ENCODE data around the gene ZNF225. TPM values are rescaled to one million over a fixed set of nuclear protein-coding genes. Genes with fewer than 3 reads are reported as not detected.

Gene ZNF225
- polyA plus RNA-seq = under 1 TPM; 0.81 to 0.92 TPM

GRCh38 chr19:44113138-44113783 lies at the start of gene ZNF225:
TSS of gene ZNF225 (plus strand) at chr19:44113399. CDS start at chr19:44115828, 2,429 bp downstream.
- Histone ChIP-seq H3K4me1 (ENCODE audit: control insufficient read depth in 2 of 2, insufficient read depth in 2 of 2, low read length in 1 of 2) (peaks cover 3% of the 10 kb centered on the region in 2 donors), H3K36me3 (ENCODE audit: control insufficient read depth in 2 of 2, insufficient read depth in 2 of 2, low read length in 1 of 2) (peaks cover 0 to 5% of the 10 kb centered on the region in 2 donors), H3K27me3 (ENCODE audit: control insufficient read depth in 1 of 2, insufficient read depth in 2 of 2, low read length in 2 of 2) (no peaks in the 10 kb centered on the region), H3K4me3 (ENCODE audit: low read depth in 1 of 2, low read length in 2 of 2) (peak within 1 kb of the TSS; percentile 95 to 96), H3K9me3 (ENCODE audit: control insufficient read depth in 2 of 2, insufficient read depth in 1 of 2, low read depth in 1 of 2, low read length in 1 of 2) (peaks cover 0 to 3% of the 10 kb centered on the region in 2 donors), H3K27ac (ENCODE audit: low read depth in 2 of 2, low read length in 1 of 2) (peak within 1 kb of the TSS; percentile 11 to 87)
- WGBS, 2 donors = 0% methylated on average over 44 of the region's 44 CpGs

- Histone ChIP-seq H3K4me1 (ENCODE audit: control insufficient read depth in 2 of 2, insufficient read depth in 2 of 2, low read length in 1 of 2) (no peaks in the 10 kb centered on the region), H3K36me3 (ENCODE audit: control insufficient read depth in 2 of 2, insufficient read depth in 2 of 2, low read length in 1 of 2) (peaks cover 14% of the 10 kb centered on the region in 2 donors), H3K9me3 (ENCODE audit: control insufficient read depth in 2 of 2, insufficient read depth in 1 of 2, low read depth in 1 of 2, low read length in 1 of 2) (peaks cover 16 to 22% of the 10 kb centered on the region in 2 donors), H3K4me3 (ENCODE audit: low read depth in 1 of 2, low read length in 2 of 2) (no peak overlapping the region), H3K27me3 (ENCODE audit: control insufficient read depth in 1 of 2, insufficient read depth in 2 of 2, low read length in 2 of 2) (no peaks in the 10 kb centered on the region), H3K27ac (ENCODE audit: low read depth in 2 of 2, low read length in 1 of 2) (no peak overlapping the region)
- 73 to 81% methylated on average over 3 of the region's 3 CpGs for WGBS, 2 donors
These were observed 46.9 kb upstream of the ZNF225 start for GRCh38 chr19:44066305-44066704.

- 92 to 97% methylated on average over 1 of the region's 1 CpG for WGBS, 2 donors
- no peaks in the 10 kb centered on the region for H3K27me3 ChIP-seq (ENCODE audit: control insufficient read depth in 1 of 2, insufficient read depth in 2 of 2, low read length in 2 of 2)
- H3K4me3 ChIP-seq (ENCODE audit: low read depth in 1 of 2, low read length in 2 of 2) = no peak overlapping the region
- peaks cover 9 to 15% of the 10 kb centered on the region in 2 donors for H3K9me3 ChIP-seq (ENCODE audit: control insufficient read depth in 2 of 2, insufficient read depth in 1 of 2, low read depth in 1 of 2, low read length in 1 of 2)
- peaks cover 5 to 7% of the 10 kb centered on the region in 2 donors for H3K36me3 ChIP-seq (ENCODE audit: control insufficient read depth in 2 of 2, insufficient read depth in 2 of 2, low read length in 1 of 2)
- no peak overlapping the region for H3K27ac ChIP-seq (ENCODE audit: low read depth in 2 of 2, low read length in 1 of 2)
- H3K4me1 ChIP-seq (ENCODE audit: control insufficient read depth in 2 of 2, insufficient read depth in 2 of 2, low read length in 1 of 2) = no peaks in the 10 kb centered on the region
These were observed 43.8 kb upstream of the ZNF225 start for GRCh38 chr19:44069415-44069814.

- Histone ChIP-seq H3K9me3 (ENCODE audit: control insufficient read depth in 2 of 2, insufficient read depth in 1 of 2, low read depth in 1 of 2, low read length in 1 of 2) (peaks cover 0 to 2% of the 10 kb centered on the region in 2 donors), H3K27me3 (ENCODE audit: control insufficient read depth in 1 of 2, insufficient read depth in 2 of 2, low read length in 2 of 2) (no peaks in the 10 kb centered on the region), H3K4me3 (ENCODE audit: low read depth in 1 of 2, low read length in 2 of 2) (peak within 1 kb of the TSS; percentile 63 to 82), H3K4me1 (ENCODE audit: control insufficient read depth in 2 of 2, insufficient read depth in 2 of 2, low read length in 1 of 2) (no peaks in the 10 kb centered on the region), H3K27ac (ENCODE audit: low read depth in 2 of 2, low read length in 1 of 2) (peak within 1 kb of the TSS; percentile 9 to 68), H3K36me3 (ENCODE audit: control insufficient read depth in 2 of 2, insufficient read depth in 2 of 2, low read length in 1 of 2) (peaks cover 0 to under 1% of the 10 kb centered on the region in 2 donors)
- 1% methylated on average over 40 of the region's 40 CpGs for WGBS, 2 donors
These were observed 41.2 kb upstream of the ZNF225 start, which contains the start of gene ZNF284 for GRCh38 chr19:44071824-44072542. TSS of gene ZNF284 (plus strand) at chr19:44072159. CDS start at chr19:44076390, 4,231 bp downstream.

GRCh38 chr19:44072543-44073401 lies 40.4 kb upstream of the ZNF225 start:
- WGBS, 2 donors = 18% methylated on average over 18 of the region's 18 CpGs
- no peaks in the 10 kb centered on the region for H3K27me3 ChIP-seq (ENCODE audit: control insufficient read depth in 1 of 2, insufficient read depth in 2 of 2, low read length in 2 of 2)

GRCh38 chr19:44076325-44076724 lies 36.9 kb upstream of the ZNF225 start:
- Histone ChIP-seq H3K4me1 (ENCODE audit: control insufficient read depth in 2 of 2, insufficient read depth in 2 of 2, low read length in 1 of 2) (no peaks in the 10 kb centered on the region), H3K36me3 (ENCODE audit: control insufficient read depth in 2 of 2, insufficient read depth in 2 of 2, low read length in 1 of 2) (peaks cover 0 to 2% of the 10 kb centered on the region in 2 donors), H3K27ac (ENCODE audit: low read depth in 2 of 2, low read length in 1 of 2) (no peak overlapping the region), H3K4me3 (ENCODE audit: low read depth in 1 of 2, low read length in 2 of 2) (no peak overlapping the region), H3K27me3 (ENCODE audit: control insufficient read depth in 1 of 2, insufficient read depth in 2 of 2, low read length in 2 of 2) (no peaks in the 10 kb centered on the region), H3K9me3 (ENCODE audit: control insufficient read depth in 2 of 2, insufficient read depth in 1 of 2, low read depth in 1 of 2, low read length in 1 of 2) (no peaks in the 10 kb centered on the region)
- 82 to 94% methylated on average over 2 of the region's 2 CpGs for WGBS, 2 donors

More at GRCh38 chr19:44072543-44073401, 40.4 kb upstream of the ZNF225 start:
- H3K4me1 ChIP-seq (ENCODE audit: control insufficient read depth in 2 of 2, insufficient read depth in 2 of 2, low read length in 1 of 2) = no peaks in the 10 kb centered on the region
- H3K9me3 ChIP-seq (ENCODE audit: control insufficient read depth in 2 of 2, insufficient read depth in 1 of 2, low read depth in 1 of 2, low read length in 1 of 2) = no peaks in the 10 kb centered on the region
- no peak overlapping the region for H3K27ac ChIP-seq (ENCODE audit: low read depth in 2 of 2, low read length in 1 of 2)
- peak overlapping the region; percentile 63 to 82 for H3K4me3 ChIP-seq (ENCODE audit: low read depth in 1 of 2, low read length in 2 of 2)
- peaks cover 0 to 2% of the 10 kb centered on the region in 2 donors for H3K36me3 ChIP-seq (ENCODE audit: control insufficient read depth in 2 of 2, insufficient read depth in 2 of 2, low read length in 1 of 2)

- Histone ChIP-seq H3K27ac (ENCODE audit: low read depth in 2 of 2, low read length in 1 of 2) (no peak overlapping the region), H3K9me3 (ENCODE audit: control insufficient read depth in 2 of 2, insufficient read depth in 1 of 2, low read depth in 1 of 2, low read length in 1 of 2) (no peaks in the 10 kb centered on the region), H3K27me3 (ENCODE audit: control insufficient read depth in 1 of 2, insufficient read depth in 2 of 2, low read length in 2 of 2) (no peaks in the 10 kb centered on the region), H3K36me3 (ENCODE audit: control insufficient read depth in 2 of 2, insufficient read depth in 2 of 2, low read length in 1 of 2) (peaks cover 0 to 2% of the 10 kb centered on the region in 2 donors), H3K4me3 (ENCODE audit: low read depth in 1 of 2, low read length in 2 of 2) (no peak overlapping the region), H3K4me1 (ENCODE audit: control insufficient read depth in 2 of 2, insufficient read depth in 2 of 2, low read length in 1 of 2) (no peaks in the 10 kb centered on the region)
- 66 to 71% methylated on average over 4 of the region's 4 CpGs for WGBS, 2 donors
These were observed 21.1 kb upstream of the ZNF225 start for GRCh38 chr19:44092108-44092507.

- WGBS, 2 donors = 0% methylated on average over 50 of the region's 50 CpGs
- H3K27me3 ChIP-seq (ENCODE audit: control insufficient read depth in 1 of 2, insufficient read depth in 2 of 2, low read length in 2 of 2) = no peaks in the 10 kb centered on the region
- peaks cover 0 to 2% of the 10 kb centered on the region in 2 donors for H3K9me3 ChIP-seq (ENCODE audit: control insufficient read depth in 2 of 2, insufficient read depth in 1 of 2, low read depth in 1 of 2, low read length in 1 of 2)
- peak within 1 kb of the TSS; percentile 50 to 85 for H3K27ac ChIP-seq (ENCODE audit: low read depth in 2 of 2, low read length in 1 of 2)
- H3K36me3 ChIP-seq (ENCODE audit: control insufficient read depth in 2 of 2, insufficient read depth in 2 of 2, low read length in 1 of 2) = peaks cover 0 to 2% of the 10 kb centered on the region in 2 donors
- no peaks in the 10 kb centered on the region for H3K4me1 ChIP-seq (ENCODE audit: control insufficient read depth in 2 of 2, insufficient read depth in 2 of 2, low read length in 1 of 2)
- peak within 1 kb of the TSS; percentile 90 to 97 for H3K4me3 ChIP-seq (ENCODE audit: low read depth in 1 of 2, low read length in 2 of 2)
These were observed 19.1 kb upstream of the ZNF225 start, which contains the start of gene ZNF224 for GRCh38 chr19:44093931-44094765. TSS of gene ZNF224 (plus strand) at chr19:44094361. CDS start at chr19:44097874, 3,513 bp downstream.

All from esophagus (tissue), 2 donors.